Epithelial cell of proximal tubule (primary cell): ENCODE data around the gene PHF10. TPM values are rescaled to one million over a fixed set of nuclear protein-coding genes. Genes with fewer than 3 reads are reported as not detected.
"Not testable (repeated sequence)": the region's sequence is repeated elsewhere in the genome, so short reads cannot be mapped to it uniquely, and the experiment has no call there.

ENCODE experiments used
- DNase-seq: peaks from one replicate; pipeline ENCODE4 v3.0.0-alpha.2; 2011; ENCODE audit warnings: low read depth
- H3K4me3 ChIP-seq: 2 replicates; pipeline ENCODE4 v1.5.1; 2011; ENCODE audit warnings: low read depth, mild to moderate bottlenecking, low read length
- CTCF ChIP-seq: conservative IDR thresholded peaks from 2 replicates; pipeline ENCODE4 v1.5.1; 2012; ENCODE audit warnings: low read depth, mild to moderate bottlenecking, low read length
- total RNA-seq: library from RNA; depleted of rRNA; stranded (reverse); fragments of >200 nt; gene quantifications from 2 replicates; pipeline ENCODE4 v1.2.3, GENCODE V29; 2015

The PHF10 gene
- total RNA-seq, 1 donor from 2014 or later: 24.5 TPM

- no peak for DNase-seq
- TF ChIP-seq CTCF: no peak
Observed at GRCh38 chr6:169700296-169700695, 24.0 kb downstream of the PHF10 start.

GRCh38 chr6:169697115-169697514 is 27.2 kb downstream of the PHF10 start:
- H3K4me3 ChIP-seq, DNase-seq: not testable (repeated sequence)
- peak; percentile 51 for TF ChIP-seq CTCF

More at GRCh38 chr6:169700296-169700695, 24.0 kb downstream of the PHF10 start:
- peak overlapping the region; percentile 75 for H3K4me3 ChIP-seq

GRCh38 chr6:169695131-169695530 is 29.2 kb downstream of the PHF10 start:
- no peak for DNase-seq
- TF ChIP-seq CTCF: no peak
- no peak overlapping the region for H3K4me3 ChIP-seq

GRCh38 chr6:169692516-169692915 is 31.8 kb downstream of the PHF10 start:
- no peak overlapping the region for H3K4me3 ChIP-seq
- no peak for DNase-seq
- TF ChIP-seq CTCF: no peak

- no peak overlapping the region for H3K4me3 ChIP-seq
- TF ChIP-seq CTCF: no peak
- DNase-seq: no peak
Observed at GRCh38 chr6:169691260-169691659, 33.0 kb downstream of the PHF10 start.

GRCh38 chr6:169689287-169689686 is 35.0 kb downstream of the PHF10 start:
- TF ChIP-seq CTCF: no peak
- no peak for DNase-seq
- no peak overlapping the region for H3K4me3 ChIP-seq

- DNase-seq: no peak
- no peak overlapping the region for H3K4me3 ChIP-seq
- no peak for TF ChIP-seq CTCF
Observed at GRCh38 chr6:169685860-169686259, 38.4 kb downstream of the PHF10 start.
